GM12878 (cell line): ENCODE data around the gene RAC2. TPM values are rescaled to one million over a fixed set of nuclear protein-coding genes. Genes with fewer than 3 reads are reported as not detected.

Experiments
- ATAC-seq: fragments of 200-7000 bp; cut with Tn5 transposase; 3 replicates; pipeline ENCODE4 v1.9.1; 2020; ENCODE audit warnings: mild to moderate bottlenecking, moderate library complexity
- BruUV-seq: library from RNA; stranded (reverse); fragments of 400-500 nt; replicated peaks from 2 replicates; lab custom pipeline; 2021; lab: Mats Ljungman, UMichigan
- CTCF ChIA-PET: fragments of 300-600 bp; sonication (Branson Sonifier 250); formaldehyde crosslinking; extraction: SDS; loops from one replicate; lab custom pipeline; 2021; ENCODE audit warnings: inconsistent platforms; lab: Yijun Ruan, JAX
- POLR2A ChIA-PET: fragments of 350-600 bp; formaldehyde crosslinking; extraction: SDS; loops from one replicate; lab custom pipeline; 2021; ENCODE audit warnings: inconsistent platforms; lab: Charles Lee
- RAD21 ChIA-PET: fragments of 300-600 bp; sonication (Branson Sonifier 250); formaldehyde crosslinking; loops from one replicate; lab custom pipeline; 2023; ENCODE audit warnings: antibody characterized with exemption; ENCODE audit not compliant: unreplicated experiment; lab: Charles Lee
- SMC1A ChIA-PET: fragments of 300-600 bp; sonication (Branson Sonifier 250); formaldehyde crosslinking; loops from one replicate; lab custom pipeline; 2023; ENCODE audit not compliant: unreplicated experiment, uncharacterized antibody; lab: Charles Lee
- DNase-seq: peaks from one replicate; pipeline ENCODE4 v3.0.0-alpha.2; 2011; ENCODE audit warnings: low read depth, low spot score
- FAIRE-seq: peaks from 3 replicates; lab custom pipeline; 2011; peaks lifted over from hg19 to GRCh38; lab: Jason Lieb, UNC
- H2AFZ ChIP-seq: 2 replicates; pipeline ENCODE4 v1.6.0; 2011; ENCODE audit warnings: low read depth, low read length, control low read depth; ENCODE audit not compliant: control insufficient read depth
- H3K27ac ChIP-seq: 2 replicates; pipeline ENCODE4 v1.5.1; 2011; ENCODE audit warnings: control low read depth; ENCODE audit not compliant: control insufficient read depth, insufficient read depth
- H3K27me3 ChIP-seq, 2 experiments: replicated peaks in 1 of 2; 2 replicates each; pipeline versions ENCODE4 v1.6.0 to v1.6.1; 2011; ENCODE audit warnings: low read length in 1 of 2; ENCODE audit not compliant: control insufficient read depth in 2 of 2, insufficient read depth in 2 of 2
- H3K36me3 ChIP-seq, 2 experiments: 2 replicates each; pipeline ENCODE4 v1.5.1; 2011; ENCODE audit warnings: low read length in 1 of 2; ENCODE audit not compliant: control insufficient read depth in 2 of 2, insufficient read depth in 2 of 2
- H3K4me1 ChIP-seq: 2 replicates; pipeline ENCODE4 v1.6.1; 2011; ENCODE audit warnings: mild to moderate bottlenecking, low read length, moderate library complexity, mixed read lengths; ENCODE audit not compliant: control insufficient read depth, insufficient read depth
- H3K4me2 ChIP-seq: 2 replicates; pipeline ENCODE4 v1.6.0; 2011; ENCODE audit warnings: control low read depth; ENCODE audit not compliant: control insufficient read depth, insufficient read depth
- H3K4me3 ChIP-seq: fragments of 200-600 bp; sonication (generic); 2 replicates; pipeline ENCODE4 v1.5.1; 2016
- H3K79me2 ChIP-seq: 2 replicates; pipeline ENCODE4 v1.6.0; 2011; ENCODE audit warnings: low read length; ENCODE audit not compliant: control insufficient read depth, insufficient read depth
- H3K9ac ChIP-seq: 2 replicates; pipeline ENCODE4 v1.8.0; 2011; ENCODE audit warnings: low read length, control low read depth, mixed read lengths; ENCODE audit not compliant: control insufficient read depth, insufficient read depth
- H3K9me3 ChIP-seq: replicated peaks from 3 replicates; pipeline ENCODE4 v1.5.1; 2011; ENCODE audit warnings: mild to moderate bottlenecking, low read length; ENCODE audit not compliant: control insufficient read depth, insufficient read depth
- H4K20me1 ChIP-seq: 2 replicates; pipeline ENCODE4 v1.6.0; 2011; ENCODE audit not compliant: control insufficient read depth, insufficient read depth
- CTCF ChIP-seq, 3 experiments: IDR thresholded peaks in 2 of 3; conservative IDR thresholded peaks in 1 of 3; 2 replicates each; pipeline ENCODE4 v1.5.1; 2011; ENCODE audit warnings: low read depth in 3 of 3, low read length in 3 of 3, mild to moderate bottlenecking in 3 of 3, control low read depth in 2 of 3, moderate library complexity in 2 of 3, inconsistent platforms in 1 of 3, mixed read lengths in 1 of 3; ENCODE audit not compliant: control insufficient read depth in 2 of 3, insufficient read depth in 1 of 3; ENCODE audit errors: extremely low read depth in 1 of 3
- HDGF ChIP-seq: fragments of 450-650 bp; IDR thresholded peaks from 2 replicates; pipeline ENCODE4 v1.6.1; 2016; ENCODE audit warnings: antibody characterized with exemption
- JUNB ChIP-seq: IDR thresholded peaks from 2 replicates; pipeline ENCODE4 v1.6.1; 2016; ENCODE audit warnings: antibody characterized with exemption, mild to moderate bottlenecking
- JUND ChIP-seq: IDR thresholded peaks from 2 replicates; pipeline ENCODE4 v1.6.1; 2012; ENCODE audit warnings: low read depth, mild to moderate bottlenecking, low read length, improper control_type of control experiment, moderate library complexity
- RAD21 ChIP-seq: IDR thresholded peaks from 2 replicates; pipeline ENCODE4 v1.6.1; 2011; ENCODE audit warnings: mild to moderate bottlenecking, low read depth, low read length, moderate library complexity; ENCODE audit not compliant: insufficient read depth
- SMC3 ChIP-seq: IDR thresholded peaks from 2 replicates; pipeline ENCODE4 v1.6.1; 2011; ENCODE audit warnings: low read length, improper control_type of control experiment, borderline replicate concordance
- SREBF1 ChIP-seq: IDR thresholded peaks from 2 replicates; pipeline ENCODE4 v1.6.1; 2012; ENCODE audit warnings: mild to moderate bottlenecking, low read length
- SUZ12 ChIP-seq: fragments of 200-600 bp; sonication (generic); IDR thresholded peaks from one replicate; pipeline ENCODE4 v1.6.1; 2018; ENCODE audit warnings: antibody characterized with exemption, mild to moderate bottlenecking; ENCODE audit not compliant: unreplicated experiment
- TARDBP ChIP-seq: IDR thresholded peaks from 2 replicates; pipeline ENCODE4 v1.6.1; 2016; ENCODE audit warnings: borderline replicate concordance
- WGBS: methylation state at CpG from one replicate; pipeline ENCODE4 v1.1.6; 2016; ENCODE audit warnings: low lambda C conversion rate; ENCODE audit not compliant: insufficient replicate concordance, insufficient coverage; ENCODE audit errors: missing lambda C conversion rate; 5-methylcytosine and 5-hydroxymethylcytosine counted together
- in situ Hi-C: fragments of 300-500 bp; cut with MboI; formaldehyde crosslinking; loops from 9 replicates; pipeline ENCODE4 v1.14.3; 2018; ENCODE audit warnings: mixed read lengths
- intact Hi-C: fragments of 100-400 bp; cut with micrococcal nuclease; formaldehyde crosslinking; loops from one replicate; pipeline ENCODE4 v1.14.2; 2022; ENCODE audit not compliant: unreplicated experiment
- polyA plus RNA-seq, 11 experiments: library from polyadenylated mRNA; depleted of rRNA in 4 of 11; unstranded in 6 of 11; stranded (reverse) in 5 of 11; fragments of >200 nt; fragmentation: Nextera tagmentation in 4 of 11; fragmentation: Illumina TruSeq in 1 of 11; extraction: Ambion mirVana in 4 of 11; extraction: Trizol in 1 of 11; gene quantifications; 1 replicate in 1 of 11; 2 replicates in 10 of 11; pipeline versions ENCODE4 v1.2.1 to v1.2.3, GENCODE V29; 2011 to 2016; ENCODE audit warnings: inconsistent platforms in 2 of 11, missing spikeins in 2 of 11, low read depth in 1 of 11
- total RNA-seq, 4 experiments: library from RNA; depleted of rRNA in 3 of 4; stranded (reverse); fragments of >200 nt in 3 of 4; fragmentation: Illumina TruSeq in 1 of 4; extraction: Trizol in 1 of 4; gene quantifications; 2 replicates each; pipeline versions ENCODE4 v1.2.1 to v1.2.3, GENCODE V29; 2013 to 2021

RAC2 gene
- total and polyA plus RNA-seq, 10 of the 15 experiments (the other 5 are each of a cell fraction or from before 2014, with no cell fraction given) = 102 to 386 (median 304) TPM

- TSS peak; percentile 91 for BruUV-seq
- intact Hi-C loops (loop anchor here (2.0 kb wide), 2 partner anchors 19 to 35 kb away; partner anchors contain the start of gene RAC2), in situ Hi-C loops (no loop called here)
- ChIA-PET RAD21 (interaction anchor here (1.0 to 11.8 kb wide), 5 partner anchors 16 to 89 kb away, joined by 3 to 196 read pairs (median 7); partner anchors contain the start of gene RAC2), POLR2A (interaction anchor here (0.7 to 11.6 kb wide), 4 partner anchors 10 to 42 kb away, joined by 3 to 246 read pairs (median 3); partner anchors contain the start of gene RAC2), SMC1A (interaction anchor here (0.9 to 5.8 kb wide), 5 partner anchors 10 to 35 kb away, joined by 3 to 87 read pairs (median 12); partner anchors contain the start of gene RAC2), CTCF (interaction anchor here (1.1 to 4.9 kb wide), 8 partner anchors 9 to 84 kb away, joined by 4 to 66 read pairs (median 5); no protein-coding TSS in a partner anchor)
- H3K9me3 ChIP-seq = peaks cover 4% of the 10 kb centered on the region; the same call in 2 of the 3 replicates
- no peak overlapping the region for H3K9ac ChIP-seq
- H3K4me3 ChIP-seq = no peak overlapping the region
- peaks cover 36% of the 10 kb centered on the region for H3K79me2 ChIP-seq
- TF ChIP-seq SUZ12 = no peak
- TF ChIP-seq HDGF = peak; percentile 21; the same call in 1 of the 2 replicates
- peak; percentile 18 to 48 (median 24); a peak in 4 of 6 replicates for TF ChIP-seq CTCF (IDR thresholded peaks at IDR 0.05 in 2 of 3, conservative IDR thresholded peaks at IDR 0.05 in 1 of 3; ENCODE audit: control insufficient read depth in 2 of 3, extremely low read depth in 1 of 3, insufficient read depth in 1 of 3, low read depth in 3 of 3, low read length in 3 of 3)
- TF ChIP-seq RAD21 = peak; percentile 61
- TF ChIP-seq JUND = no peak
- TF ChIP-seq SREBF1 = no peak
- TF ChIP-seq TARDBP = no peak
- no peak for TF ChIP-seq JUNB
- peak; percentile 10; the same call in 1 of the 2 replicates for TF ChIP-seq SMC3
- H3K27ac ChIP-seq = peak overlapping the region; percentile 80; the same call in 1 of the 2 replicates
- peaks cover 24 to 41% of the 10 kb centered on the region in 2 experiments for H3K36me3 ChIP-seq
- no peaks in the 10 kb centered on the region for H4K20me1 ChIP-seq
- DNase-seq (no peak), FAIRE-seq (no peak), ATAC-seq (no peak)
- H3K27me3 ChIP-seq = no peaks in the 10 kb centered on the region
- H3K4me1 ChIP-seq = peaks cover 70% of the 10 kb centered on the region
- WGBS = 66% methylated on average over 7 of the region's 8 CpGs
- H3K4me2 ChIP-seq = no peak overlapping the region
- H2AFZ ChIP-seq = no peak overlapping the region
These were observed 18.6 kb downstream of the RAC2 start for GRCh38 chr22:37225481-37225880.
